Measurements from ENCODE around the gene MKI67.
"Not testable (repeated sequence)": the region's sequence is repeated elsewhere in the genome, so short reads cannot be mapped to it uniquely, and the experiment has no call there.

The MKI67 gene

DNA sequence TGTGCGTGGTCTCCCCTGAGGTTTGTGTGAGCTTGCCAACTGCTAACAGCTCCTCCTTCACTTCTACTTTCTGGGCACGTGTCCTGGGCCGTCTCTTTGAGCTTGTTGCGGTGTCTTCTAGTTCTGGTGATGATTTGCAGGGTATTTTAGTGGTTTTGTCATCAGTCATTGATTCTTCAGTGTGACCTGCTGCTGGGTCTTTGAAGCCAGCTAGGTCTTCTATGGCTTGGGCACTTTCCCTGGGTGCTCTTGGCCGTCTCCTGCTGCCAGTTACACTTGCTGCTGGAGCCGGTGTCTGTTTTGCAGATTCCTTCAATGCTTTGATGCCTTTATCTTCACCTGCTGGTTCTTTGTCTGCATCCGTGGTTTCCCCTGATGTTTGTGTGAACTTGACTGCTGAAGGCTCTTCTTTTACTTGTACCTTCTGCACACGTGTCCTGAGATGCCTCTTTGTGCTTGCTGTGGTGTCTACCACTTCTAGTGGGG, 23.0 kb downstream of the MKI67 start:
- no peak for DNase-seq (ENCODE audit: low read depth)

- DNase-seq (ENCODE audit: low read depth), result no peak
Observed at GRCh38 chr10:128102480-128103228, 23.6 kb downstream of the MKI67 start.

DNA sequence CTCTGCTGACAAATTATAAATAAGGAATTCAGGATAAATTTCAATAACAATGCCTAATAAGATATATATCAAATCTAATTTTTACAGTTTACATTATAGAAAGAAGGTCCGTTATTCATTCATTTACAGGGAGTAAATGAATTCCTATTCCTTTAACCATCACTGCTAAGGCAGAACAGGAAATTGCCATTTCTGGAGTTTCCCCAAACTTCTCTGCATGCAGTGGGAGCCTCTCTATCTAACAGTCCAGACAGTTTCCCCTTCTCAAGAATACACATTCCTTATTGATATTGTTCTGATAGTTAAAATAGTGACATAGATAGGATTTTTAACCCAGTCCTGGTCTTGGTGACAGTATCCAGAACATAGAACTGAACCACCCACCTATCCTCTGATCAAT, 24.3 kb downstream of the MKI67 start:
- no peak for DNase-seq (ENCODE audit: low read depth)

DNA sequence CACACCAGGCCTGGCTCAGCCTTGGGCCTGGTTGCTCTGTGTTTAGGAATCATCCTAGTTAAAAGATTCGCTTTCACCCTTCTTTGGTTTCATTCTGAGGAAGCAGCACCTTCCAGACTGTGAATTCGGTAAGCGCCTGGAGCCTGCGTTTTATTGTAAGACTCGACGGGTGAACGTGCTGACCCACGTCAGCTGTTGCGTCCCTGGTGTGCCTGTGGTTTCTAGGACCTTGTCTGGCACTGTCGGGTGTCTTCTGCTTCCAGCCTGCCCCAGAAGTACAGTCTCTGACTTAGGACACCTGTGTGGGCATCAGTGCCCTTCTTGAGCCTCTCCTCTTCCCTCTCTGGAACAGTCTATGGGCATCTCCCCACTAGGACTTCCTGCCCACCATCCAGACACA, 26.3 kb downstream of the MKI67 start:
- DNase-seq (ENCODE audit: low read depth), result no peak

DNA sequence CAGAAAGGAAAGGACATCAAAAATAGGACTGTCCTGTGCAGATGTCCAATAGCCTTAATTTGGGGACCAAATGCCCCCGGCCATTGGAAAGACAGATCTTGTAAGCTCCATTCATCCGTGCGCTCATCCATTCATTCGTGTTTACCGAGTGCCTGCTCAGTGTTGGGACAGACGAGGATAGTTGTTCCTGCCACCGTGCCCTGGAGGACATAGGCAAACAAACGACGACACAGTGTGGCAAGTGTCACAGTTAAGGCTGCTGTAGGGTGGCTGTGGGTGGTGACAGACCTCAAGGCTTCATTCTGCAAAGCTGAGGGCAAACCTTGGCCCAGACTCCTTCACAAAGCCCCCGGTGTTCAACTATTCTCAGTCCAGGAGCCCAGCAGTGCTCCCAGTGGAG, 27.6 kb downstream of the MKI67 start:
- DNase-seq (ENCODE audit: low read depth), result no peak

DNA sequence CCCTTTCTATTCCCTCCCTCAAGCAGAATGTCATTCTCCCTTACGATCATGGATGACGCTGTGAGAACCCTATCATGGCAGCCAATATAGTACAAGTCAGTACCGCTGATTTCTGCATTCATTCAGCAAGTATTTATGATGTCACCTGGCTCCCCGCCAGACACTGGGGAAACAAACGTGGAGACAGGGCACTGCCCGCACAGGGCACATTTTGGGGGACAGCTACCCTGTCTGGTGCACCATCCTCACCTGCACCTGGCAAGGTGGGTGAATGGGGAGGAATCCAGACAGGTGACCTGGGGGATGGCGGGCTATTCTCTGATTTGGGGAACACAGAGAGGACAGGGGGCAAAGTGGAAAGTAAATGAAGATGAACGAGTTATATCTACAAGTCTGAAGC, 28.4 kb downstream of the MKI67 start:
- no peak for DNase-seq (ENCODE audit: low read depth)

DNA sequence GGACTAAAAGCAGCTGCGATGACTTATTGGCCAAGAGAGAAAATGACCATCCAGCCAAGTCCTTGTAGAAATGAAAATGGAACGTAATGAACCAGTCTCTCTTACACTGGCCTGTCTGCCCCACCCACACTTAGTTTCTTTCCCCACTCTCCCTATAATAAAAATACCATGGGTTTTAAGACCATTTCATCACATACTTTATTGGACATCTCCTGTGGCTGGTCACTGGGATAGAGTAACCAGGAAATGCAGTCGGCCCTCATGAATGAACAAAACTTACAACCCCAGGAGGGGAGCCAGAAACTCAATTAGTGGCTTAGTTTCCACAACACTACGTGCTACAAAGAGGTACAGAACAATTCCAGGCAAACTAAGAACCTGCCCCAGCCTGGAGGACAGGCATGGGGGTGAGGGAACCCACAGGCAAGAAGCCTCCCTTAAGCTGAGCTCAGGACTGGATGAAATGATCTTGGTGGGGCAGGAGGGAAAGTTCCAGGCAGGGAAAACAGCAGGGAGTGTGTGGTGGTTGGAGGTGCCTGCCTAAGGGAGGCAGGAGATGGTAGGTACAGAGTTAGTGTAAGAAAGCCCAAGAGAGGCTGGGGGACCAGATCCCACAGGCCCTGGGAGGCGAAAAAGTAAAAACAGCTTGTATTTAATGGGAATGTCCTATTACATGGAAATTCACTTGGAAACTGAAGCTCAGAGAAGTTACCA, 29.6 kb downstream of the MKI67 start:
- no peak for DNase-seq (ENCODE audit: low read depth)

GRCh38 chr10:128095753-128096469, 30.3 kb downstream of the MKI67 start:
- no peak for DNase-seq (ENCODE audit: low read depth)

- DNase-seq (ENCODE audit: low read depth), result peak; percentile 9
Observed at GRCh38 chr10:128095027-128095752, 31.0 kb downstream of the MKI67 start.

GRCh38 chr10:128094596-128094995, 31.6 kb downstream of the MKI67 start:
- DNase-seq (ENCODE audit: low read depth), result not testable (repeated sequence)

DNA sequence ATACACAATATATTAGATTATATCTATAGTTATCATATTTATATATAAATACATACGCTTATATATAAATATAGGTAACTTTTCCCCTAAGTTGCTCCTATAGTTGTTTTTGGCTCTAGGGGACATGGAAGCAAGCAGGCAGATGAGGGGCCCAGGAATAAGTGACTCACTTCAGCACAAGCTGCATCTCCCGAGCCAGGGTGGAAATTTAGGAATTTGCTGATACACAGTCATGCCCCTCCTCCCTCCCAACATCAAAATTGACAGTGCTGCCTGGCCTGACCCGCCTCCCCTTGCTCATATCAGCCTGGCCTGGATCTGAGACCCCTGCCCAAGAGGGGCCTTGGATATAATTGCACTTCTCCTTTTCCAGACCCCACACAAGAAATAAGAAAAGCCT, 33.8 kb downstream of the MKI67 start:
- DNase-seq (ENCODE audit: low read depth), result no peak

DNA sequence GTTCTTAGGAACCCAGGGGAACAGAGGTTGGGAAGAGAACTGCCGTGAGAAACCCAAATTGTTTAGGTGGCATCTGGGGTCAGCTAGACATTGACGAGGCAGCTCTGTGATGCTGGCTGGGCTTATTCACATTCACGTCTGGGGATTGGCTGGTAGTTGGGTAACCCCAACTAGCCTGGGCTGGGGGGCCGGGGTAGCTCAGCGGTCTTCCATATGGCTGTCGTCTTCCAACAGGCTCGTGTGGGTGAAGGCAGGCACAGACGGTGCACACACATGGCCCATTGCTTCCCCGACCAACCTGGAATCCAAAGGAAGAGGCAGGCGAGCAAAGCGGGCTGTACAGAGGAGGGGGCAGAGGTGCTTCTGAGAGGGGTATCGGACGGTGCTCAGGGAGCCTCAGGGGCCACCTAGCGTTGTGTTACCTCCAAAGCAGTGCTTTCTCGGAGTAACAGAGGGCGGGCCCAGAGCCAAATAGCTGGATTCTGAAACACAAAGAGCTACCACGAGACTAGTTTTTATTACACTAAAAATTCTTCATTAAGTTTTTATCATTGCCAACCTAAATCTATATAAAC, 34.5 kb downstream of the MKI67 start:
- no peak for DNase-seq (ENCODE audit: low read depth)

GRCh38 chr10:128087884-128088709, 38.1 kb downstream of the MKI67 start:
- no peak for DNase-seq (ENCODE audit: low read depth)

- no peak for DNase-seq (ENCODE audit: low read depth)
Observed at GRCh38 chr10:128087146-128087883, 38.9 kb downstream of the MKI67 start.

- no peak for DNase-seq (ENCODE audit: low read depth)
Observed at GRCh38 chr10:128086003-128086863, 40.0 kb downstream of the MKI67 start.

- no peak for DNase-seq (ENCODE audit: low read depth)
Observed at GRCh38 chr10:128084991-128085390, 41.2 kb downstream of the MKI67 start.

DNA sequence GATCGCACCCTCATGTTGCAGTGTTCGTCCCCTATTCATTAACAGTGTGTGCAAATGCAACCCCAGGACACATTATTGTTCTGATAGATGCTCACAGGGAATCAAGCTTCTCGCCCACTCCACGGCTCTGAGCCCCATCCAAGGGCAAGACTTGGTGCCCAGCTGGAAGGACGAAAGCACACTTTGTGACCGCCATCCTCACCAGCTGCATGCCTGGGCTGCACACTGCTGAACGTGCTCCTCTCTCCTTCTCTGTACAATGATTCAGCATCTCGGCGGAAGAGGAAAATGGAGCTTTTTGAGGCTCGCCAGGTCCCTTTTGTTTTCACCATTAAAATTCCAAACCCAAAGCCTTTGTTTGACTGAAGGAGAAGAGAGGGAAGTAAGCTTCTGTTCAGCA, 41.9 kb downstream of the MKI67 start:
- no peak for DNase-seq (ENCODE audit: low read depth)

GRCh38 chr10:128083191-128083895, 42.9 kb downstream of the MKI67 start:
- no peak for DNase-seq (ENCODE audit: low read depth)

DNA sequence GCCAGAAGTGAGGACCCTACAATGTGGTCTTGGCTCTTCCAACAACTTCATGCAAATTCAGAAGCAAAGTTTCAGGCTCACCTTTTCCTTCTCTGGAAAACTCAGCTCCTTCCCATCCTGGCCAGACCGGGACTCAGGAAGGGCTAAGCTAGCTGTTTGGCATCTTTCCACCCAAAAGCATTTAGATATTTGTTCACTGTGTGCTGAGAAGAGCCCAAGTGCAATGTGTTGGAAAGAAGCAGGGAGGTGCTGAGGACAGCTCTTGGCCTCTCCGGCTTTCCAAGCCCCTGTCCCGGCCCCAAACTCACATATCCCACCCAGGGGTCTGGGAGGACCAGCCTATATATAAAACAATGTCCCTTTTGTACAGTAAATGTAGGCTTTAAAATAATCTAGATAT, 44.5 kb downstream of the MKI67 start:
- no peak for DNase-seq (ENCODE audit: low read depth)

Data from stimulated activated CD8-positive, alpha-beta memory T cell treated with anti-CD3 and anti-CD28 coated beads, Interleukin-7, amount 100 ng/mL, for 24 hours (primary cell).